Adrenal gland (tissue), 12 donors: Measurements from ENCODE around the gene SYT10. TPM values are rescaled to one million over a fixed set of nuclear protein-coding genes. Genes with fewer than 3 reads are reported as not detected.
"Not testable (repeated sequence)": the region's sequence is repeated elsewhere in the genome, so short reads cannot be mapped to it uniquely, and the experiment has no call there.

Source experiments
- DNase-seq, 7 donors: peaks; one replicate each; pipeline ENCODE4 v3.0.0-alpha.2; 2019 to 2020
- H3K27ac ChIP-seq, 5 donors: fragments of 200-600 bp; sonication (generic) in 4 of 5; 1 replicate in 3 of 5; 2 replicates in 2 of 5; pipeline versions ENCODE4 v1.5.1 to v1.8.0; 2016 to 2020; ENCODE audit warnings: mild to moderate bottlenecking in 1 of 5
- H3K27me3 ChIP-seq: fragments of 200-600 bp; 2 replicates; pipeline ENCODE4 v1.8.0; 2021
- H3K36me3 ChIP-seq, 2 donors: fragments of 200-600 bp; replicated peaks in 1 of 2; 1 replicate in 1 of 2; 2 replicates in 1 of 2; pipeline versions ENCODE4 v1.5.1 to v1.8.0; 2018 to 2022
- H3K4me1 ChIP-seq, 2 donors: fragments of 200-600 bp; replicated peaks in 1 of 2; 1 replicate in 1 of 2; 2 replicates in 1 of 2; pipeline versions ENCODE4 v1.5.1 to v1.8.0; 2018 to 2021
- H3K4me3 ChIP-seq, 4 donors: fragments of 200-600 bp; sonication (generic) in 3 of 4; one replicate each; pipeline ENCODE4 v1.5.1; 2016 to 2018
- H3K9me3 ChIP-seq, 3 donors: fragments of 200-600 bp; sonication (generic) in 1 of 3; replicated peaks in 1 of 3; 1 replicate in 2 of 3; 2 replicates in 1 of 3; pipeline versions ENCODE4 v1.5.1 to v1.8.0; 2016 to 2021
- CTCF ChIP-seq, 6 experiments: fragments of 450-650 bp in 4 of 6; fragments of 200-600 bp in 2 of 6; sonication (generic) in 1 of 6; IDR thresholded peaks; 1 replicate in 5 of 6; 2 replicates in 1 of 6; pipeline versions ENCODE4 v1.5.1 to v1.8.0; 2016 to 2021; ENCODE audit warnings: antibody characterized with exemption in 6 of 6, mild to moderate bottlenecking in 2 of 6, moderate library complexity in 1 of 6
- POLR2A ChIP-seq, 2 donors: fragments of 450-650 bp; IDR thresholded peaks; one replicate each; pipeline ENCODE4 v1.6.1; 2017; ENCODE audit warnings: antibody characterized with exemption in 2 of 2, mild to moderate bottlenecking in 2 of 2, moderate library complexity in 1 of 2
- WGBS, 4 donors: extraction: QIAGEN DNeasy Blood & Tissue Kit in 2 of 4; methylation state at CpG; one replicate each; pipeline versions ENCODE4 v1.1.5 to v1.1.7; 2013 to 2017; 5-methylcytosine and 5-hydroxymethylcytosine counted together
- intact Hi-C, 2 donors: fragments of 100-400 bp; cut with DNase I; formaldehyde crosslinking; loops; one replicate each; pipeline versions ENCODE4 v1.14.1 to v1.15.0; 2022 to 2023
- polyA plus RNA-seq, 3 donors: library from polyadenylated mRNA; stranded (reverse); fragments of 200-250 nt in 2 of 3; fragments of 350-450 nt in 1 of 3; fragmentation: Illumina TruSeq in 1 of 3; extraction: RNeasy Lipid Tissue Mini Kit (QIAGEN cat#74804) in 1 of 3; gene quantifications; one replicate each; pipeline ENCODE4 v1.2.3, GENCODE V29; 2013 to 2014
- total RNA-seq, 9 donors: library from RNA; depleted of rRNA in 4 of 9; stranded (reverse); fragments of >200 nt in 4 of 9; fragments of 120-200 nt in 1 of 9; fragmentation: NEBNext Ultra II Directional in 1 of 9; extraction: Animal tissue kit (Norgen Biotek cat#: 25700) in 1 of 9; gene quantifications; one replicate each; pipeline versions ENCODE4 v1.1.0 to v1.2.4, GENCODE V29; 2013 to 2023
- donor health status: healthy with polysubstance abuse.
- donor health status: Bipolar disorder and iron deficiency.
- donor health status: DM: yes; HTN: yes; CAD: no.
- donor health status: DM: no; HTN: no; CAD: no.
- donor health status: DM: no; HTN: no; CAD: no.
- donor health status: DM: yes; HTN: yes; CAD: no.

SYT10 gene
- total and polyA plus RNA-seq, 12 donors: 0.03 to 3.7 (median 0.21) TPM; not detected in 4

DNA sequence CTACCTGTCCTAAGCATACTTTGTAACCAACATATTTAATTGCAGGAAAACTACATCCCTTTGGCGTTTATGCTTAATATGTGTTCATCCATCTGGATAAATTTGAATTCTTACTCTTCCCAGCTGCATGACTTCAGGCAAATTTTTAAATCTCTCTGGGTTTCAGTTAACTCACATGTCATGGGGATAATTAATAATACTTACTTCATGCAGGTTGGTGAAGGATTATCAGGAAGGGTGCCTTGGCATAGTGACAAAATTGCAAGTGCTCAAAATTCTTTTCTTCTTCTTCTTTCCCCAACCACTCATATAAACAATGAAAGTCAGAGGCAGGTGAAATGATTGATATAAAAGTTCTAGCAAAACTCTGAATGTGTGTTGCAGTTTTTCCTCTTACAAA is 15.9 kb downstream of the SYT10 start:
- Histone ChIP-seq H3K4me3 (no peak overlapping the region), H3K27me3 (no peaks in the 10 kb centered on the region), H3K36me3 (no peaks in the 10 kb centered on the region), H3K9me3 (no peaks in the 10 kb centered on the region), H3K4me1 (no peaks in the 10 kb centered on the region), H3K27ac (no peak overlapping the region)
- WGBS, 4 donors: 61 to 100% (median 65%) methylated on average over 1 of the region's 1 CpG
- intact Hi-C loops: no loop called here
- DNase-seq: no peak
- TF ChIP-seq CTCF (IDR thresholded peaks at IDR 0.05): no peak
- TF ChIP-seq POLR2A (IDR thresholded peaks at IDR 0.05): no peak

- intact Hi-C loops, H3K27ac ChIP-seq, H3K4me1 ChIP-seq, H3K9me3 ChIP-seq, H3K27me3 ChIP-seq, DNase-seq, H3K4me3 ChIP-seq, H3K36me3 ChIP-seq: not testable (repeated sequence)
- 82 to 91% (median 85%) methylated on average over 6 of the region's 6 CpGs for WGBS, 4 donors
These were observed 27.2 kb downstream of the SYT10 start for GRCh38 chr12:33412410-33412809.

DNA sequence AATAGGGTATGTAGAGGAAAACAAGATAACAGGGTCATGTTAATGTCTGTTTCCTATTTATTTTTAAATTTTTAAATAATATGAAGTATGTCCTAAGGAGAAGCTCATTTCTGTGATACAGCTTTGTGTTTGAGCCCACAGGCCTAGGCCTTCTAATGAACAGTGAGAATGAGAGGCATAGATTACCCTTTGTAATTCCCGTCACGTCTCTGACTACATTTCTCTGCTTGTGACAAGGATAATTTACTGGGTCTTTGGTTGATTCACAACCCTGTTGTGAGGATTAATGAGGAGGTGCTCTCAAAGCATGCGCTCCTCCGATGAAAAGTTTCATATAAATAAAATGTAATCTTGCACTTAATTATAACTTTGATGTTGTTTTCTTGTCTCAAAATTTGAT is 56.1 kb downstream of the SYT10 start:
- no peaks in the 10 kb centered on the region for H3K9me3 ChIP-seq
- H3K27me3 ChIP-seq: no peaks in the 10 kb centered on the region
- H3K4me3 ChIP-seq: no peak overlapping the region
- no peaks in the 10 kb centered on the region for H3K36me3 ChIP-seq
- DNase-seq: no peak
- H3K27ac ChIP-seq: no peak overlapping the region
- intact Hi-C loops: no loop called here
- TF ChIP-seq POLR2A (IDR thresholded peaks at IDR 0.05): no peak
- TF ChIP-seq CTCF (IDR thresholded peaks at IDR 0.05): no peak
- no peaks in the 10 kb centered on the region for H3K4me1 ChIP-seq
- 75 to 84% (median 80%) methylated on average over 4 of the region's 4 CpGs for WGBS, 4 donors

DNA sequence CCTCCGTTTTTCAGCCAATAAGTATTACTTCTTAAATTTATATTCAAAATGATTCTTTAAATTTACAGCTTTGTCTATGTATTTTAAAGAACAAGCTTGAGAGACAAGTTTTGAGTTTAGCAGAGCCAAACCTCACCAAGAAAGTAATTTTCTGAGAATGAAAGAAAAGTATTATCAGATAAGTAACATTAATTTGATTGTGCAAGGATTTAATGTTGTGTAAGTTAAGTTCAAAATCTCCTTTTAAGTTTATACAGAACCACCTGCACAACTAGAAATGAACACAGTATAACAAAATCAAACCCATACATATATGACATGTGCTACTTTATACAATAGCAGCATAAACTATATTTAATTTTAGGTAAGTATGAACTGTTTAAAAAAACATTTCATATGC is 63.5 kb downstream of the SYT10 start:
- intact Hi-C loops: no loop called here
- Histone ChIP-seq H3K27me3 (no peaks in the 10 kb centered on the region), H3K4me1 (no peaks in the 10 kb centered on the region), H3K36me3 (no peaks in the 10 kb centered on the region), H3K27ac (no peak overlapping the region), H3K9me3 (no peaks in the 10 kb centered on the region), H3K4me3 (no peak overlapping the region)
- no peak for TF ChIP-seq CTCF (IDR thresholded peaks at IDR 0.05)
- no peak for TF ChIP-seq POLR2A (IDR thresholded peaks at IDR 0.05)
- 53 to 68% (median 56%) methylated on average over 1 of the region's 1 CpG for WGBS, 4 donors
- no peak for DNase-seq

- DNase-seq: no peak
- TF ChIP-seq POLR2A (IDR thresholded peaks at IDR 0.05): no peak
- no peak for TF ChIP-seq CTCF (IDR thresholded peaks at IDR 0.05)
- WGBS, 4 donors: 69 to 89% (median 79%) methylated on average over 2 of the region's 2 CpGs
- no peak overlapping the region for H3K4me3 ChIP-seq
- intact Hi-C loops: no loop called here
- H3K36me3 ChIP-seq: no peaks in the 10 kb centered on the region
- no peaks in the 10 kb centered on the region for H3K27me3 ChIP-seq
- H3K9me3 ChIP-seq: no peaks in the 10 kb centered on the region
- no peak overlapping the region for H3K27ac ChIP-seq
- H3K4me1 ChIP-seq: no peaks in the 10 kb centered on the region
These were observed 69.3 kb downstream of the SYT10 start for GRCh38 chr12:33370318-33370717.
